ACC112 (cell line): ENCODE measurements around the gene LRCOL1.

ENCODE experiments used
- H2AFZ ChIP-seq: fragments of 200-600 bp; sonication (generic); one replicate; pipeline ENCODE4 v1.6.0; 2017; ENCODE audit warnings: antibody characterized with exemption, low read length; ENCODE audit not compliant: unreplicated experiment
- H3K27ac ChIP-seq: fragments of 200-600 bp; sonication (generic); 2 replicates; pipeline ENCODE4 v1.5.1; 2014; ENCODE audit warnings: low read depth, mild to moderate bottlenecking, antibody characterized with exemption, low read length, moderate library complexity
- H3K27me3 ChIP-seq: fragments of 200-600 bp; sonication (generic); 2 replicates; pipeline ENCODE4 v1.6.1; 2014; ENCODE audit warnings: mild to moderate bottlenecking, antibody characterized with exemption, low read length, moderate library complexity, mixed read lengths; ENCODE audit not compliant: insufficient read depth
- H3K36me3 ChIP-seq: fragments of 200-600 bp; sonication (generic); 2 replicates; pipeline ENCODE4 v1.6.1; 2016; ENCODE audit warnings: mild to moderate bottlenecking, antibody characterized with exemption, low read length, moderate library complexity, mixed read lengths; ENCODE audit not compliant: insufficient read depth
- H3K4me1 ChIP-seq: fragments of 200-600 bp; sonication (generic); one replicate; pipeline ENCODE4 v1.6.1; 2016; ENCODE audit warnings: low read length, mixed read lengths; ENCODE audit not compliant: insufficient read depth, unreplicated experiment, control insufficient read depth
- H3K4me3 ChIP-seq: fragments of 200-600 bp; sonication (generic); 2 replicates; pipeline ENCODE4 v1.5.1; 2014; ENCODE audit warnings: mild to moderate bottlenecking, low read depth, low read length
- H3K79me2 ChIP-seq: fragments of 200-600 bp; sonication (generic); one replicate; pipeline ENCODE4 v1.6.0; 2016; ENCODE audit warnings: low read length; ENCODE audit not compliant: control insufficient read depth, unreplicated experiment, insufficient read depth

Gene LRCOL1

DNA sequence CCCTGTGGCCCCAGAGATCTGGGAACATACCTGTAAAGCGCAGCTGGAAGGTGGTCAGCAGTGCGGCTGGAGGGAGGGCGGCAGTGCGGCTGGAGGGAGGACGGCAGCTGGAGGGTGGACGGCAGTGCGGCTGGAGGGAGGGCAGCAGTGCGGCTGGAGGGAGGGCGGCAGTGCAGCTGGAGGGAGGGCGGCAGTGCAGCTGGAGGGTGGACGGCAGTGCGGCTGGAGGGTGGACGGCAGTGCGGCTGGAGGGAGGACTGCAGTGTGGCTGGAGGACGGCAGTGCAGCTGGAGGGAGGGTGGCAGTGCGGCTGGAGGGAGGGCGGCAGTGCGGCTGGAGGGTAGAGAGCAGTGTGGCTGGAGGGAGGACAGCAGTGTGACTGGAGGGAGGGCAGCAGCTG is 23.5 kb downstream of the LRCOL1 start:
- no peaks in the 10 kb centered on the region for H3K79me2 ChIP-seq
- no peaks in the 10 kb centered on the region for H3K27me3 ChIP-seq
- no peak overlapping the region for H2AFZ ChIP-seq
- H3K27ac ChIP-seq = no peak overlapping the region
- H3K36me3 ChIP-seq = no peaks in the 10 kb centered on the region
- H3K4me1 ChIP-seq = no peaks in the 10 kb centered on the region
- no peak overlapping the region for H3K4me3 ChIP-seq

DNA sequence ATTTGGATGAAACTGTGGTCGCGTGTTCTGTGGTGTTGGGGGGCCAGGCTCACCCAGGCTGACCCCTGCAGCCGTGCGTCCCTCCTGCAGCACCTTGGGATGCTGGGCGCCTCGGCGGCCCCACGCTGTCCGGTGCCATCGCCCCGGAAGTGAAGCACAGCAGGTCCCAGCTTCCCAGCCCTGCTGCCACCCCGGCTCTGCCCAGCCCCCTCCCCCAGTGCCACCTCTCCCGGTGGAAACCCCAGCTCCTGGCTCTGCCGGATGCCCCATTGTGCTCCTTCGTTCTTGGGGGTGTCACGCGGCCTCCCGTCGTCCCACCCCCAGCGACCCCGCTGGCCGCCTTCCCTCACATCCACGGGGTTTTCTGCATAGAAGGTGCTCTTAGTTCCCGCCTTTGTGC is 25.2 kb downstream of the LRCOL1 start:
- Histone ChIP-seq H3K27ac (no peak overlapping the region), H3K4me3 (no peak overlapping the region), H3K79me2 (no peaks in the 10 kb centered on the region), H3K27me3 (no peaks in the 10 kb centered on the region), H3K4me1 (no peaks in the 10 kb centered on the region), H3K36me3 (no peaks in the 10 kb centered on the region), H2AFZ (no peak overlapping the region)

DNA sequence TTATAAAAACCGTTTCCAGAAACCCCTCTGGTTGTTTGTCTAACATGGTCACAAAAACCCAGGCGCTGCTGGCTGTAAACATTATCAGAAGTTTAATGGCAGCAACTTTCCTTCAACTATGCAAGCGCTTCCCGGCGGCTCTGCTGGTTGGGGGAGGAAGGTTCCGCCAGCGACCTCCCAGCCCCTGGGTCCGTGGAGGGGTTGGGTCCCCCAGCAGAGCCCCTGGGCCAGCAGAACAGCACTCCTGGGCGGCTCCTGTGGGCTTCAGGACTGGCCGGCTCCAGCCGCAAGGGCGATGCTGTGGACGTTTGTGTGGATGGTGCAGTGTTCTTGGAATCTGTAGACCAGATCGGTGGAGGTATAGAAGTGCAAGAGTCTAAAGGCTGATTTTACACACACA is 26.0 kb downstream of the LRCOL1 start:
- H3K4me3 ChIP-seq = no peak overlapping the region
- H3K27ac ChIP-seq = no peak overlapping the region
- no peaks in the 10 kb centered on the region for H3K36me3 ChIP-seq
- no peaks in the 10 kb centered on the region for H3K79me2 ChIP-seq
- H2AFZ ChIP-seq = no peak overlapping the region
- H3K4me1 ChIP-seq = no peaks in the 10 kb centered on the region
- H3K27me3 ChIP-seq = no peaks in the 10 kb centered on the region

DNA sequence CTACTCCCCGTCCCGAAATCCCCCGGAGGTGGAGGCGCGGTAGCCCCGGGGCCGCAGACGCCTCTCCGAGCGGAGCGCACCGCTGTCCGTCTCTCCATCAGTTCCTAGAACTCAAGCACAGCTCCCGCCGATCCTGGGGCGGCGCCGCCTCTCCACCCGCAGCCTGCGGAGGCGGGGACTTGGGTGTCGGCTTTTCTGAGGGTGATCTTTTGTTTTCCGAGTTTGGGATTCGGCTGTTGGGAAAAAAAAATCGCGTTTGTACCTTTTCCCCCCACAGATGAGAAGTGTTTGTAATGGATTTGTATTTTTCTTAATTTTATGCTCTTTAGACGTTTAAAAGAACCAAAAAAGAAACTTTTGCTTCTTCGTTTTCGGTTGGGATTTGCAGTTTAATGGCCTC is 26.6 kb downstream of the LRCOL1 start:
- no peaks in the 10 kb centered on the region for H3K79me2 ChIP-seq
- H3K36me3 ChIP-seq = no peaks in the 10 kb centered on the region
- H3K27me3 ChIP-seq = no peaks in the 10 kb centered on the region
- no peaks in the 10 kb centered on the region for H3K4me1 ChIP-seq
- no peak overlapping the region for H2AFZ ChIP-seq
- no peak overlapping the region for H3K4me3 ChIP-seq
- H3K27ac ChIP-seq = no peak overlapping the region

DNA sequence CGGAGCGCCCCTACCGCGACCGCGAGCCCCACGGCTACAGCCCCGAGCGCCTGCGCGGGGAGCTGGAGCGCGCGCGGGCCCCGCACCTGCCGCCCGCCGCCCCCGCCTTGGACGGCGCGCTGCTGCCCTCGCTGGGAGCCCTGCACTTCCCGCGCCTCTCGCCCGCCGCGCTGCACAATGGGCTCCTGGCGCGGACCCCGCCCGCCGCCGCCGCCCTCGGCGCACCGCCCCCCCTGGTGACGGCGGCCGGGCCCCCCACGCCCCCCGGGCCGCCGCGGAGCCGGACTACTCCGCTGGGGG is 27.0 kb downstream of the LRCOL1 start:
- H2AFZ ChIP-seq = no peak overlapping the region
- H3K27me3 ChIP-seq = no peaks in the 10 kb centered on the region
- no peaks in the 10 kb centered on the region for H3K79me2 ChIP-seq
- H3K36me3 ChIP-seq = no peaks in the 10 kb centered on the region
- H3K4me3 ChIP-seq = no peak overlapping the region
- H3K4me1 ChIP-seq = no peaks in the 10 kb centered on the region
- no peak overlapping the region for H3K27ac ChIP-seq

DNA sequence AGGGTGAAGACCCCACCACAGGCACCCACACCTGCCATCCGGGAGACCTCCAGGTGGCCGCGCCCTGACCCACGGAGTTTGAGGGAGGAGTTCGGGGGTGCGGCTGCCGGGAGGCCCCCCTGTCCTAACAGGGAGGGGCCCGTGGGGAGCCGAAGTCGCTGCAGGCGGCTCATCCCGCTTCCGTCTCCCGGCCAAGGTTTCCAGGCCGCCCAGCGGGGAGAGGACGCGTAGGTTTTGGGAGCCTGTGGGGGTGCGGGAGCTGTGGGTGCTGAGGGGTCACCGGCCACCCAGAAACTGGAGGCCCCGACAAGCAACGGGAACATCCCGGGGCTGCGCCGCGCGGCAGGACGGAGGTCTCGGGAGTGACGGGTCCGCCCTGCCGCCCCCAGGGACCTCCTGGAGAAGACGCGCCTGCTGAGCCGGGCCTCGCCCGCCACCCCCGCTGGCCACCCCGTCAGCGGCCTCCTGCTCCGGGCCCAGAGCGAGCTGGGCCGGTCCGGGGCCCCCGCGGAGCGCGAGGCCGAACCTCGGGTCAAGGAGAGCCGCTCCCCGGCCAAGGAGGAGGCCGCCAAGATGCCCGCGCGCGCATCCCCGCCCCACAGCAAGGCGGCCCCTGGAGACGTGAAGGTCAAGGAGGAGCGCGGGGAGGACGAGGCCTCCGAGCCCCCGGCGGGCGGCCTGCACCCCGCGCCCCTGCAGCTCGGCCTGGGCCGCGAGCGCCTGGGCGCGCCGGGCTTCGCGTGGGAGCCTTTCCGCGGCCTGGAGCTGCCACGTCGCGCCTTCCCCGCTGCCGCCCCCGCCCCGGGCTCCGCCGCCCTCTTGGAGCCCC is 27.6 kb downstream of the LRCOL1 start:
- H3K27me3 ChIP-seq = no peaks in the 10 kb centered on the region
- H2AFZ ChIP-seq = no peak overlapping the region
- H3K79me2 ChIP-seq = no peaks in the 10 kb centered on the region
- peaks cover 2% of the 10 kb centered on the region; the same call in 1 of the 2 replicates for H3K36me3 ChIP-seq
- no peaks in the 10 kb centered on the region for H3K4me1 ChIP-seq
- no peak overlapping the region for H3K4me3 ChIP-seq
- no peak overlapping the region for H3K27ac ChIP-seq

DNA sequence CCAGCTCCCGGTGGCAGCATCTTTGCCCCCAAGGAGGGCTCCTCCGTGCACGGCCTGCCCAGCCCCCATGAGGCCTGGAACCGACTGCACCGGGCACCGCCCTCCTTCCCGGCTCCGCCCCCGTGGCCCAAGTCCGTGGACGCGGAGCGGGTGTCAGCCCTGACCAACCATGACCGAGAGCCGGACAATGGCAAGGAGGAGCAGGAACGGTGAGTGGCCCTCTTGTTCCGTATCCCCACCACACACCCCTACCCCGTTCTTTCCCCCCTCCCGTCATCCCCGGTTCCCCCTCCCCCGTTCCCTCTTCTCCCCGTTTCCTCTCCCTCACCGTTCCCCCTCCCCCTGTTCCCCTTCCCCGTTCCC is 28.3 kb downstream of the LRCOL1 start:
- no peaks in the 10 kb centered on the region for H3K4me1 ChIP-seq
- H3K4me3 ChIP-seq = no peak overlapping the region
- H3K36me3 ChIP-seq = peaks cover 2% of the 10 kb centered on the region; the same call in 1 of the 2 replicates
- H3K79me2 ChIP-seq = no peaks in the 10 kb centered on the region
- H2AFZ ChIP-seq = no peak overlapping the region
- no peak overlapping the region for H3K27ac ChIP-seq
- no peaks in the 10 kb centered on the region for H3K27me3 ChIP-seq

DNA sequence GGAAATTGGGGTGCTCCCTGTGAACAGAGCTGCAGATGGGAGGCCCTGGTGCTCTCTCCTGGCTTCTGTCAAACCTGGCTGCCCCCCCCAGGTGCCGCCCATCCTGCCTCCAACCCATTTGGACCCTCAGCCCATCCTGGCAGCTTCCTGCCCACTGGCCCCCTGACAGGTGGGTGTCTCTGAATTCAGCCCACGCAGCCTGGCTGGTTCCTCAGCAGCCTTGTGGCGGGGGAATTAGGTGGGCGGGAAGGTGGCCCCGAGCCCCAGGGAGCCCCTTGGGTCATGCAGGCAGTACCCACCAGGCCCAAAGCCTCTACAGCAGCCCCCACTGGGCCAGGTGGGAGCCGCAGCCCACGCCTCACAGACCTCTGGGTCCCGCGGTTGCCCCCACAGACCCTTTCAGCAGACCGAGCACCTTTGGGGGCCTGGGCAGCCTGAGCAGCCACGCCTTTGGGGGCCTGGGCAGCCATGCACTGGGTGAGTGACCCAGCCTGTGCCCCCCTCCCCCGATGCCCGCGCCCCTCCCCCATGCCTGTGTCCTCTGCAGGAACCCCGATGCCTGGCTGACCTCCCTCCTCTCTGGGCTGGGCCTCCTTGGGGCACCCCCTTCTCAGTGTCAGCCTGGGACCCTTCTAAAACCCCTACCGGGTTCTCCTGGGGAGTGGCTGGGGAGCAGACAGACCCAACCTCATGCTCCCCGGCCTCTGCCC is 28.9 kb downstream of the LRCOL1 start:
- peaks cover 2% of the 10 kb centered on the region; the same call in 1 of the 2 replicates for H3K36me3 ChIP-seq
- no peaks in the 10 kb centered on the region for H3K79me2 ChIP-seq
- H3K27ac ChIP-seq = no peak overlapping the region
- H2AFZ ChIP-seq = no peak overlapping the region
- no peaks in the 10 kb centered on the region for H3K27me3 ChIP-seq
- no peak overlapping the region for H3K4me3 ChIP-seq
- H3K4me1 ChIP-seq = no peaks in the 10 kb centered on the region

DNA sequence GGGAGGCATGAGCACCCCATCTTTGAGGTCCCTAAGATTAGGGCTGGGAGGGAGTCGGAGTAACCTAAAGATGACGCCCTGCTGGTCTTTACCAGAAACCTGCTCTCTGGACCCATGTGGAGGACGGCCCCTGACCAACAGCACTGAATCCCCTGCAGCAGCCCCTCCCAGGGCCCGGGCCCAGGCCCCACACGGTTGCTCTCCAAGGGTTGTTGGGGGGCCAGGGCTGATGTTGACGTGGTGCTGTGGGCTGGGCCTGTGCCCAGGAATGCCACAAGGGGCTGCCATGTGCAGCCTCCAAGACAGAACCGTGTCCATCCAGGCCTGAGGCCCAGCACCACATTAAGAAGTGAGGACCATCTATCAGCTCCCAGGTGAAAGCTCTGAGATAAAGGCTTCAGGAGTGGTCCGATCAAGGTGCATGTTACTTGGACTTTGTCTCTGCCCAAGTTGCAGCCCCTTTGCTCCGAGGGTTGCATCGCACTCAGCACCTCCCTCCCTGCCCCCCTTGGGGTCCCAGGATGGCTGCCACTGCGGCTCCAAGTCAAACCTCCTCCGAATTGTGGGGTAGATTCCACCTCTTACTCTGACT is 29.6 kb downstream of the LRCOL1 start:
- Histone ChIP-seq H2AFZ (no peak overlapping the region), H3K79me2 (no peaks in the 10 kb centered on the region), H3K27me3 (no peaks in the 10 kb centered on the region)

DNA sequence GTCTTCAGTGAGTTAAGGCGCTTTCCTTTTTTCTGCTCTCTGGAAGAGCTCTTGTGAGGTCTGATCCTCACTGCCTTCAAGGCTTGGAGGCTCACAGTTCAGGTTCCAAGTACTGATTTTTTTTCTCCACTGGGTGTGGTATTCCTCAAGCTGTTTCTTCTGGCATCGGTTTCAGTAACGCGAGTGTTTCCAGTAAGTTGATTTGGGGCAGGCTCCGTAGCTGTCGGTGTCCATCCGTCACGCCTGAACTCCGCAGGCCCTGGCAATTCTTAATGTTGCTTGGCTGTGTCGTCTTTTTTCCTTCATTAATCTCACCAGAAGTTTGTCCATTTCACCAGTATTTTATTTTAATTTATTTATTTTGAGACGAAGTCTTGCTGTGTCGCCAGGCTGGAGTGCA is 30.6 kb downstream of the LRCOL1 start:
- H2AFZ ChIP-seq = no peak overlapping the region
- peaks cover 2% of the 10 kb centered on the region; the same call in 1 of the 2 replicates for H3K36me3 ChIP-seq
- no peaks in the 10 kb centered on the region for H3K79me2 ChIP-seq
- H3K4me1 ChIP-seq = no peaks in the 10 kb centered on the region
- no peaks in the 10 kb centered on the region for H3K27me3 ChIP-seq
- H3K27ac ChIP-seq = no peak overlapping the region
- no peak overlapping the region for H3K4me3 ChIP-seq

More for the DNA sequence above, 29.6 kb downstream of the LRCOL1 start:
- Histone ChIP-seq H3K4me1 (no peaks in the 10 kb centered on the region), H3K4me3 (no peak overlapping the region), H3K36me3 (peaks cover 2% of the 10 kb centered on the region; the same call in 1 of the 2 replicates), H3K27ac (no peak overlapping the region)

DNA sequence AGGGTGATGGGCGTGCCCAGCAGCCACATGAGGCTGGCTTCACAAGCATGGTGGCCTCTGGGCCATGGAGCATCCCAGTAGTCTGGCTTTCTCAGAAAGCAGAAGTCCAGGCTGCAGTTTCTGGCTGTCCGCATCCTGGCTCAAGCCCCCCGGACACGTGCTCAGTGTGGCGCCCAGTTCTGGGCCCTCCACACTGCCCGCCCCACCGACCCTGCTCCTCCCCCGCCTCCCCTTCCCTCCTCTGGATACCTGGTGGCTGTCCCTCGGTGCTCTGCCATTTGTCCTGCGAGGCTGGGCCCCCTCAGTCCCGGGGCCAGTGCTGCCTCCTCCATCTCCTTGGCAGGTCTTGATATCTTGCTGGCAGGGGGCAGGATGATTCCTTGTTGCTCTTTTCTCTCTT is 31.6 kb downstream of the LRCOL1 start:
- Histone ChIP-seq H2AFZ (no peak overlapping the region), H3K36me3 (peaks cover 2% of the 10 kb centered on the region; the same call in 1 of the 2 replicates), H3K4me1 (no peaks in the 10 kb centered on the region), H3K4me3 (no peak overlapping the region), H3K79me2 (no peaks in the 10 kb centered on the region), H3K27me3 (no peaks in the 10 kb centered on the region), H3K27ac (no peak overlapping the region)
